ENCODE data around the gene SERPINE1.

GRCh38 chr7:101133621-101134398, 6.9 kb downstream of the SERPINE1 start:
- TF ChIP-seq, protein P1, sequence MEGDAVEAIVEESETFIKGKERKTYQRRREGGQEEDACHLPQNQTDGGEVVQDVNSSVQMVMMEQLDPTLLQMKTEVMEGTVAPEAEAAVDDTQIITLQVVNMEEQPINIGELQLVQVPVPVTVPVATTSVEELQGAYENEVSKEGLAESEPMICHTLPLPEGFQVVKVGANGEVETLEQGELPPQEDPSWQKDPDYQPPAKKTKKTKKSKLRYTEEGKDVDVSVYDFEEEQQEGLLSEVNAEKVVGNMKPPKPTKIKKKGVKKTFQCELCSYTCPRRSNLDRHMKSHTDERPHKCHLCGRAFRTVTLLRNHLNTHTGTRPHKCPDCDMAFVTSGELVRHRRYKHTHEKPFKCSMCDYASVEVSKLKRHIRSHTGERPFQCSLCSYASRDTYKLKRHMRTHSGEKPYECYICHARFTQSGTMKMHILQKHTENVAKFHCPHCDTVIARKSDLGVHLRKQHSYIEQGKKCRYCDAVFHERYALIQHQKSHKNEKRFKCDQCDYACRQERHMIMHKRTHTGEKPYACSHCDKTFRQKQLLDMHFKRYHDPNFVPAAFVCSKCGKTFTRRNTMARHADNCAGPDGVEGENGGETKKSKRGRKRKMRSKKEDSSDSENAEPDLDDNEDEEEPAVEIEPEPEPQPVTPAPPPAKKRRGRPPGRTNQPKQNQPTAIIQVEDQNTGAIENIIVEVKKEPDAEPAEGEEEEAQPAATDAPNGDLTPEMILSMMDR (IDR thresholded peaks at IDR 0.05; ENCODE audit: low read depth, low read length) = no peak
- TF ChIP-seq POLR2A (IDR thresholded peaks at IDR 0.05; ENCODE audit: extremely low read depth, insufficient read length) (no peak), MYC (IDR thresholded peaks at IDR 0.05; ENCODE audit: low read depth, low read length) (0 out of 2 replicates have a peak, but pooled peaks have one; percentile 29)
- TF ChIP-seq, protein P2, sequence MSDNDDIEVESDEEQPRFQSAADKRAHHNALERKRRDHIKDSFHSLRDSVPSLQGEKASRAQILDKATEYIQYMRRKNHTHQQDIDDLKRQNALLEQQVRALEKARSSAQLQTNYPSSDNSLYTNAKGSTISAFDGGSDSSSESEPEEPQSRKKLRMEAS (IDR thresholded peaks at IDR 0.05; ENCODE audit: low read depth, low read length) = no peak
